ENCODE measurements around the gene DLEC1. TPM values are rescaled to one million over a fixed set of nuclear protein-coding genes. Genes with fewer than 3 reads are reported as not detected.

Gene DLEC1
- 0.81 to 1.4 TPM (median 1.1 TPM) in 3 replicates for total RNA-seq (2021)
- percentile 19 among the genes with signal in this experiment for Bru-seq, nascent RNA
- long read RNA-seq, experiment 1, partial matches to known transcripts: 0 of 4 reads
- long read RNA-seq, experiment 1, other reads (novel, unspliced or antisense): 4 of 4 reads
- long read RNA-seq, experiment 2, partial matches to known transcripts: 0 of 1 reads
- long read RNA-seq, experiment 2, other reads (novel, unspliced or antisense): 1 of 1 reads
- long read RNA-seq, experiment 3: 0 reads

- peaks cover 18% of the 10 kb centered on the region for H3K4me1 Mint-ChIP-seq
- no peak within 1 kb of the TSS for H3K27ac Mint-ChIP-seq
- CTCF ChIA-PET: interaction anchor here (1.1 to 1.9 kb wide), 5 partner anchors 10 to 616 kb away, joined by 4 to 11 read pairs (median 8); partner anchors contain the start of gene PLCD1
- H3K36me3 Mint-ChIP-seq: no peaks in the 10 kb centered on the region
- DNase-seq (ENCODE audit: low spot score) (peak; percentile 81), ATAC-seq (peak; percentile 76)
- H3K27me3 Mint-ChIP-seq (ENCODE audit: low read depth): peaks cover 44% of the 10 kb centered on the region
- no peaks in the 10 kb centered on the region for H3K9me3 Mint-ChIP-seq
- POLR2A ChIA-PET: interaction anchor here (0.7 kb wide), 1 partner anchor 10 kb away, joined by 5 read pairs; the partner anchor contains the start of gene PLCD1
- peak within 1 kb of the TSS; percentile 66 for H3K4me3 Mint-ChIP-seq
- TF ChIP-seq CDX4 (CRISPR knock-in tag; IDR thresholded peaks at IDR 0.05; ENCODE audit: borderline replicate concordance) (no peak), HMGXB4 (CRISPR knock-in tag; IDR thresholded peaks at IDR 0.05) (peak; percentile 73), FOXP4 (CRISPR knock-in tag; IDR thresholded peaks at IDR 0.05) (peak; percentile 90), TP53 (CRISPR knock-in tag; IDR thresholded peaks at IDR 0.05) (peak; percentile 91), KAT7 (CRISPR knock-in tag; IDR thresholded peaks at IDR 0.05; ENCODE audit: borderline replicate concordance) (peak; percentile 70; the same call in 1 of the 2 replicates), ARID4B (CRISPR knock-in tag; IDR thresholded peaks at IDR 0.05; ENCODE audit: borderline replicate concordance) (peak; percentile 93), ZNF317 (CRISPR knock-in tag; IDR thresholded peaks at IDR 0.05; ENCODE audit: borderline replicate concordance, low read depth) (peak; percentile 71; the same call in 1 of the 2 replicates), ELF4 (CRISPR knock-in tag; IDR thresholded peaks at IDR 0.05; ENCODE audit: low read depth) (0 out of 2 replicates have a peak, but pooled peaks have one; percentile 38), ESRRA (CRISPR knock-in tag; IDR thresholded peaks at IDR 0.05; ENCODE audit: borderline replicate concordance) (peak; percentile 94), NFE2L1 (CRISPR knock-in tag; IDR thresholded peaks at IDR 0.05) (peak; percentile 76; the same call in 1 of the 2 replicates), AR (CRISPR knock-in tag; IDR thresholded peaks at IDR 0.05) (no peak), SP1 (CRISPR knock-in tag; conservative IDR thresholded peaks at IDR 0.05) (peak; percentile 76), ZNF281 (CRISPR knock-in tag; IDR thresholded peaks at IDR 0.05) (peak; percentile 78), E2F5 (CRISPR knock-in tag; IDR thresholded peaks at IDR 0.05) (peak; percentile 85), IRF2 (CRISPR knock-in tag; IDR thresholded peaks at IDR 0.05; ENCODE audit: borderline replicate concordance, low read depth) (peak; percentile 84; the same call in 1 of the 2 replicates), CTCF (IDR thresholded peaks at IDR 0.05) (no peak)
Measured at GRCh38 chr3:38039101-38039898, at the start of gene DLEC1. TSS of gene DLEC1 (plus strand) at chr3:38039208. CDS start at chr3:38039226, 18 bp downstream.

Data from WTC11 (cell line).